IPS DF 6.9 (cell line): Measurements from ENCODE around the gene OLFML3.
"Not testable (repeated sequence)": the region's sequence is repeated elsewhere in the genome, so short reads cannot be mapped to it uniquely, and the experiment has no call there.

ENCODE experiments used
- DNase-seq: peaks from one replicate; pipeline ENCODE4 v3.0.0-alpha.2; 2013; ENCODE audit warnings: low read depth, low spot score
- H3K27ac ChIP-seq: one replicate; pipeline ENCODE4 v1.5.1; 2013; ENCODE audit warnings: low read length, control low read depth
- H3K27me3 ChIP-seq: 2 replicates; pipeline ENCODE4 v1.6.1; 2013; ENCODE audit warnings: mild to moderate bottlenecking, low read length; ENCODE audit not compliant: control insufficient read depth, insufficient read depth
- H3K36me3 ChIP-seq: 2 replicates; pipeline ENCODE4 v1.6.1; 2013; ENCODE audit warnings: low read length; ENCODE audit not compliant: control insufficient read depth, insufficient read depth
- H3K4me1 ChIP-seq: 2 replicates; pipeline ENCODE4 v1.6.1; 2013; ENCODE audit warnings: low read length; ENCODE audit not compliant: control insufficient read depth, insufficient read depth
- H3K4me3 ChIP-seq: 2 replicates; pipeline ENCODE4 v1.5.1; 2013; ENCODE audit warnings: mild to moderate bottlenecking, low read length
- H3K9me3 ChIP-seq: 2 replicates; pipeline ENCODE4 v1.6.1; 2013; ENCODE audit warnings: low read length, inconsistent platforms; ENCODE audit not compliant: control insufficient read depth, insufficient read depth
- WGBS: extraction: QIAGEN DNeasy Blood & Tissue Kit; methylation state at CpG from one replicate; pipeline ENCODE4 v1.1.7; 2013; ENCODE audit warnings: mixed read lengths, missing lambda C conversion rate; ENCODE audit not compliant: insufficient read length, insufficient coverage; 5-methylcytosine and 5-hydroxymethylcytosine counted together

The OLFML3 gene

GRCh38 chr1:114006825-114007224 lies 27.6 kb downstream of the OLFML3 start:
- not testable (repeated sequence) for DNase-seq, H3K27me3 ChIP-seq, H3K4me3 ChIP-seq, H3K36me3 ChIP-seq, H3K9me3 ChIP-seq, H3K4me1 ChIP-seq, H3K27ac ChIP-seq
- WGBS: no CpG with 5 or more reads among the region's 4 CpGs

GRCh38 chr1:114008480-114008941 lies 29.2 kb downstream of the OLFML3 start:
- no peaks in the 10 kb centered on the region for H3K9me3 ChIP-seq
- peaks cover 2% of the 10 kb centered on the region; the same call in 1 of the 2 replicates for H3K4me1 ChIP-seq
- no peak overlapping the region for H3K27ac ChIP-seq
- no peak for DNase-seq
- no peaks in the 10 kb centered on the region for H3K27me3 ChIP-seq
- no CpG with 5 or more reads among the region's 2 CpGs for WGBS
- no peaks in the 10 kb centered on the region for H3K36me3 ChIP-seq
- no peak overlapping the region for H3K4me3 ChIP-seq

GRCh38 chr1:114008993-114009392 lies 29.7 kb downstream of the OLFML3 start:
- Histone ChIP-seq H3K9me3 (no peaks in the 10 kb centered on the region), H3K27ac (no peak overlapping the region), H3K4me1 (peaks cover 2% of the 10 kb centered on the region; the same call in 1 of the 2 replicates), H3K4me3 (no peak overlapping the region), H3K36me3 (no peaks in the 10 kb centered on the region), H3K27me3 (no peaks in the 10 kb centered on the region)
- DNase-seq: no peak

GRCh38 chr1:114009393-114009792 lies 30.1 kb downstream of the OLFML3 start:
- H3K27me3 ChIP-seq: no peaks in the 10 kb centered on the region
- no peaks in the 10 kb centered on the region for H3K9me3 ChIP-seq
- H3K4me1 ChIP-seq: peaks cover 2% of the 10 kb centered on the region; the same call in 1 of the 2 replicates
- no peak overlapping the region for H3K27ac ChIP-seq
- no peak overlapping the region for H3K4me3 ChIP-seq
- H3K36me3 ChIP-seq: no peaks in the 10 kb centered on the region
- no peak for DNase-seq
- no CpG with 5 or more reads among the region's 1 CpG for WGBS

- H3K9me3 ChIP-seq: no peaks in the 10 kb centered on the region
- peaks cover 2% of the 10 kb centered on the region; the same call in 1 of the 2 replicates for H3K4me1 ChIP-seq
- H3K4me3 ChIP-seq: no peak overlapping the region
- no peak for DNase-seq
- H3K27me3 ChIP-seq: no peaks in the 10 kb centered on the region
- H3K27ac ChIP-seq: no peak overlapping the region
- no peaks in the 10 kb centered on the region for H3K36me3 ChIP-seq
- WGBS: no CpG with 5 or more reads among the region's 9 CpGs
These were observed 31.3 kb downstream of the OLFML3 start for GRCh38 chr1:114010433-114011184.

- Histone ChIP-seq H3K9me3 (no peaks in the 10 kb centered on the region), H3K4me1 (peaks cover 2% of the 10 kb centered on the region; the same call in 1 of the 2 replicates), H3K27me3 (no peaks in the 10 kb centered on the region), H3K4me3 (no peak overlapping the region), H3K27ac (no peak overlapping the region), H3K36me3 (no peaks in the 10 kb centered on the region)
- no peak for DNase-seq
These were observed 32.5 kb downstream of the OLFML3 start for GRCh38 chr1:114011796-114012195.

GRCh38 chr1:114015075-114015474 lies 35.8 kb downstream of the OLFML3 start:
- no peaks in the 10 kb centered on the region for H3K27me3 ChIP-seq
- H3K36me3 ChIP-seq: peaks cover 2% of the 10 kb centered on the region
- no CpG with 5 or more reads among the region's 2 CpGs for WGBS
- no peak for DNase-seq
- H3K27ac ChIP-seq: no peak overlapping the region
- H3K4me3 ChIP-seq: no peak overlapping the region
- no peaks in the 10 kb centered on the region for H3K9me3 ChIP-seq
- H3K4me1 ChIP-seq: no peaks in the 10 kb centered on the region

GRCh38 chr1:114019724-114020123 lies 40.5 kb downstream of the OLFML3 start:
- not testable (repeated sequence) for H3K27me3 ChIP-seq, H3K4me3 ChIP-seq, H3K9me3 ChIP-seq, H3K27ac ChIP-seq, DNase-seq, H3K4me1 ChIP-seq, H3K36me3 ChIP-seq
- no CpG with 5 or more reads among the region's 3 CpGs for WGBS

GRCh38 chr1:114021665-114022099 lies 42.4 kb downstream of the OLFML3 start:
- no CpG with 5 or more reads among the region's 4 CpGs for WGBS
- no peak for DNase-seq
- Histone ChIP-seq H3K4me1 (no peaks in the 10 kb centered on the region), H3K27ac (no peak overlapping the region), H3K9me3 (no peaks in the 10 kb centered on the region), H3K36me3 (peaks cover 4% of the 10 kb centered on the region), H3K4me3 (no peak overlapping the region), H3K27me3 (no peaks in the 10 kb centered on the region)

- Histone ChIP-seq H3K36me3 (peaks cover 4% of the 10 kb centered on the region), H3K27ac (no peak overlapping the region), H3K4me3 (no peak overlapping the region), H3K4me1 (no peaks in the 10 kb centered on the region), H3K27me3 (no peaks in the 10 kb centered on the region), H3K9me3 (no peaks in the 10 kb centered on the region)
- no peak for DNase-seq
- WGBS: no CpG with 5 or more reads among the region's 2 CpGs
These were observed 43.6 kb downstream of the OLFML3 start for GRCh38 chr1:114022877-114023276.

- peaks cover 4% of the 10 kb centered on the region for H3K36me3 ChIP-seq
- H3K4me3 ChIP-seq: no peak overlapping the region
- no peaks in the 10 kb centered on the region for H3K27me3 ChIP-seq
- H3K9me3 ChIP-seq: no peaks in the 10 kb centered on the region
- DNase-seq: no peak
- no peak overlapping the region for H3K27ac ChIP-seq
- no CpG with 5 or more reads among the region's 6 CpGs for WGBS
- no peaks in the 10 kb centered on the region for H3K4me1 ChIP-seq
These were observed 44.1 kb downstream of the OLFML3 start for GRCh38 chr1:114023377-114023776.
